ENCODE results near the gene NUDC.
"Not testable (repeated sequence)": the region's sequence is repeated elsewhere in the genome, so short reads cannot be mapped to it uniquely, and the experiment has no call there.

Gene NUDC

GRCh38 chr1:26921540-26922430 lies at the start of gene NUDC:
NUDC (plus strand) TSS chr1:26921743; CDS start chr1:26921849, 106 bp downstream.
- Histone ChIP-seq H3K9me3 (ENCODE audit: control insufficient read depth, insufficient read depth, low read length) (no peaks in the 10 kb centered on the region), H3K27me3 (ENCODE audit: control insufficient read depth, insufficient read depth, low read length) (no peaks in the 10 kb centered on the region), H3K36me3 (ENCODE audit: control insufficient read depth, insufficient read depth, low read length) (peaks cover 5% of the 10 kb centered on the region; the same call in 1 of the 2 replicates), H3K4me1 (ENCODE audit: control insufficient read depth, insufficient read depth, low read length) (peaks cover 3% of the 10 kb centered on the region; the same call in 1 of the 2 replicates), H3K4me3 (ENCODE audit: low read length) (peak within 1 kb of the TSS; percentile 86), H3K27ac (ENCODE audit: low read length) (no peak within 1 kb of the TSS)
- peak; percentile 95 for DNase-seq (ENCODE audit: low read depth, low spot score)
- no CpG with 5 or more reads among the region's 83 CpGs for WGBS (ENCODE audit: insufficient coverage, insufficient read length)

- WGBS (ENCODE audit: insufficient coverage, insufficient read length), result no CpG with 5 or more reads among the region's 2 CpGs
- not testable (repeated sequence) for DNase-seq (ENCODE audit: low read depth, low spot score); H3K27me3 ChIP-seq (ENCODE audit: control insufficient read depth, insufficient read depth, low read length); H3K27ac ChIP-seq (ENCODE audit: low read length); H3K4me3 ChIP-seq (ENCODE audit: low read length); H3K9me3 ChIP-seq (ENCODE audit: control insufficient read depth, insufficient read depth, low read length); H3K36me3 ChIP-seq (ENCODE audit: control insufficient read depth, insufficient read depth, low read length); H3K4me1 ChIP-seq (ENCODE audit: control insufficient read depth, insufficient read depth, low read length)
Measured at GRCh38 chr1:26873097-26873496, 48.4 kb upstream of the NUDC start.

GRCh38 chr1:26874896-26875295 lies 46.6 kb upstream of the NUDC start:
- Histone ChIP-seq H3K9me3 (ENCODE audit: control insufficient read depth, insufficient read depth, low read length) (no peaks in the 10 kb centered on the region), H3K27ac (ENCODE audit: low read length) (no peak overlapping the region), H3K36me3 (ENCODE audit: control insufficient read depth, insufficient read depth, low read length) (peaks cover 4% of the 10 kb centered on the region; the same call in 1 of the 2 replicates), H3K4me3 (ENCODE audit: low read length) (no peak overlapping the region), H3K4me1 (ENCODE audit: control insufficient read depth, insufficient read depth, low read length) (no peaks in the 10 kb centered on the region; the same call in 1 of the 2 replicates), H3K27me3 (ENCODE audit: control insufficient read depth, insufficient read depth, low read length) (no peaks in the 10 kb centered on the region; the same call in 1 of the 2 replicates)
- DNase-seq (ENCODE audit: low read depth, low spot score), result no peak
- no CpG with 5 or more reads among the region's 4 CpGs for WGBS (ENCODE audit: insufficient coverage, insufficient read length)

- no peaks in the 10 kb centered on the region for H3K4me1 ChIP-seq (ENCODE audit: control insufficient read depth, insufficient read depth, low read length)
- peaks cover 5% of the 10 kb centered on the region; the same call in 1 of the 2 replicates for H3K36me3 ChIP-seq (ENCODE audit: control insufficient read depth, insufficient read depth, low read length)
- DNase-seq (ENCODE audit: low read depth, low spot score), result no peak
- no peaks in the 10 kb centered on the region for H3K9me3 ChIP-seq (ENCODE audit: control insufficient read depth, insufficient read depth, low read length)
- H3K27me3 ChIP-seq (ENCODE audit: control insufficient read depth, insufficient read depth, low read length), result no peaks in the 10 kb centered on the region; the same call in 1 of the 2 replicates
- no peak overlapping the region for H3K4me3 ChIP-seq (ENCODE audit: low read length)
- no CpG with 5 or more reads among the region's 2 CpGs for WGBS (ENCODE audit: insufficient coverage, insufficient read length)
- H3K27ac ChIP-seq (ENCODE audit: low read length), result no peak overlapping the region
Measured at GRCh38 chr1:26877326-26877725, 44.2 kb upstream of the NUDC start.

GRCh38 chr1:26879793-26880192 lies 41.8 kb upstream of the NUDC start:
- H3K36me3 ChIP-seq (ENCODE audit: control insufficient read depth, insufficient read depth, low read length), result peaks cover 17% of the 10 kb centered on the region; the same call in 1 of the 2 replicates
- WGBS (ENCODE audit: insufficient coverage, insufficient read length), result no CpG with 5 or more reads among the region's 4 CpGs
- H3K27ac ChIP-seq (ENCODE audit: low read length), result no peak overlapping the region
- H3K9me3 ChIP-seq (ENCODE audit: control insufficient read depth, insufficient read depth, low read length), result no peaks in the 10 kb centered on the region
- H3K4me1 ChIP-seq (ENCODE audit: control insufficient read depth, insufficient read depth, low read length), result no peaks in the 10 kb centered on the region
- H3K4me3 ChIP-seq (ENCODE audit: low read length), result no peak overlapping the region
- no peaks in the 10 kb centered on the region; the same call in 1 of the 2 replicates for H3K27me3 ChIP-seq (ENCODE audit: control insufficient read depth, insufficient read depth, low read length)
- no peak for DNase-seq (ENCODE audit: low read depth, low spot score)

GRCh38 chr1:26881611-26882010 lies 39.9 kb upstream of the NUDC start:
- not testable (repeated sequence) for DNase-seq (ENCODE audit: low read depth, low spot score); H3K27ac ChIP-seq (ENCODE audit: low read length); H3K4me3 ChIP-seq (ENCODE audit: low read length); H3K27me3 ChIP-seq (ENCODE audit: control insufficient read depth, insufficient read depth, low read length); H3K9me3 ChIP-seq (ENCODE audit: control insufficient read depth, insufficient read depth, low read length); H3K4me1 ChIP-seq (ENCODE audit: control insufficient read depth, insufficient read depth, low read length)
- peaks cover 21% of the 10 kb centered on the region; the same call in 1 of the 2 replicates for H3K36me3 ChIP-seq (ENCODE audit: control insufficient read depth, insufficient read depth, low read length)
- no CpG with 5 or more reads among the region's 6 CpGs for WGBS (ENCODE audit: insufficient coverage, insufficient read length)

GRCh38 chr1:26882696-26883463 lies 38.7 kb upstream of the NUDC start:
- no peak for DNase-seq (ENCODE audit: low read depth, low spot score)
- no peak overlapping the region for H3K27ac ChIP-seq (ENCODE audit: low read length)
- peaks cover 21% of the 10 kb centered on the region; the same call in 1 of the 2 replicates for H3K36me3 ChIP-seq (ENCODE audit: control insufficient read depth, insufficient read depth, low read length)
- H3K9me3 ChIP-seq (ENCODE audit: control insufficient read depth, insufficient read depth, low read length), result no peaks in the 10 kb centered on the region
- no peaks in the 10 kb centered on the region; the same call in 1 of the 2 replicates for H3K27me3 ChIP-seq (ENCODE audit: control insufficient read depth, insufficient read depth, low read length)
- no peak overlapping the region for H3K4me3 ChIP-seq (ENCODE audit: low read length)
- WGBS (ENCODE audit: insufficient coverage, insufficient read length), result 100% methylated on average over 1 of the region's 5 CpGs
- no peaks in the 10 kb centered on the region for H3K4me1 ChIP-seq (ENCODE audit: control insufficient read depth, insufficient read depth, low read length)

- Histone ChIP-seq H3K9me3 (ENCODE audit: control insufficient read depth, insufficient read depth, low read length) (no peaks in the 10 kb centered on the region), H3K4me1 (ENCODE audit: control insufficient read depth, insufficient read depth, low read length) (no peaks in the 10 kb centered on the region), H3K27ac (ENCODE audit: low read length) (no peak overlapping the region), H3K36me3 (ENCODE audit: control insufficient read depth, insufficient read depth, low read length) (peaks cover 15% of the 10 kb centered on the region; the same call in 1 of the 2 replicates), H3K27me3 (ENCODE audit: control insufficient read depth, insufficient read depth, low read length) (no peaks in the 10 kb centered on the region), H3K4me3 (ENCODE audit: low read length) (no peak overlapping the region)
- DNase-seq (ENCODE audit: low read depth, low spot score), result no peak
- no CpG with 5 or more reads among the region's 1 CpG for WGBS (ENCODE audit: insufficient coverage, insufficient read length)
Measured at GRCh38 chr1:26887125-26887524, 34.4 kb upstream of the NUDC start.

- DNase-seq (ENCODE audit: low read depth, low spot score), result no peak
- Histone ChIP-seq H3K27me3 (ENCODE audit: control insufficient read depth, insufficient read depth, low read length) (no peaks in the 10 kb centered on the region), H3K9me3 (ENCODE audit: control insufficient read depth, insufficient read depth, low read length) (no peaks in the 10 kb centered on the region), H3K4me1 (ENCODE audit: control insufficient read depth, insufficient read depth, low read length) (no peaks in the 10 kb centered on the region), H3K36me3 (ENCODE audit: control insufficient read depth, insufficient read depth, low read length) (peaks cover 15% of the 10 kb centered on the region; the same call in 1 of the 2 replicates), H3K4me3 (ENCODE audit: low read length) (no peak overlapping the region), H3K27ac (ENCODE audit: low read length) (no peak overlapping the region)
- WGBS (ENCODE audit: insufficient coverage, insufficient read length), result no CpG with 5 or more reads among the region's 1 CpG
Measured at GRCh38 chr1:26888231-26888630, 33.3 kb upstream of the NUDC start.
